PC-3 (cell line): ENCODE measurements around the gene ACER2. TPM values are rescaled to one million over a fixed set of nuclear protein-coding genes. Genes with fewer than 3 reads are reported as not detected.
A peak's percentile ranks its signal among the peaks of the same experiment; 100 is the strongest.

Experiments
- ATAC-seq: fragments of 200-7000 bp; cut with Tn5 transposase; 2 replicates; pipeline ENCODE4 v1.9.1; 2020; ENCODE audit warnings: mild to moderate bottlenecking, moderate library complexity
- BruUV-seq: library from RNA; stranded (reverse); fragments of 400-500 nt; replicated peaks from 2 replicates; lab custom pipeline; 2021; lab: Mats Ljungman, UMichigan
- CTCF ChIA-PET: fragments of 300-600 bp; sonication (Branson Sonifier 250); formaldehyde crosslinking; loops from one replicate; lab custom pipeline; 2022; ENCODE audit warnings: antibody characterized with exemption; lab: Charles Lee
- POLR2A ChIA-PET: fragments of 300-600 bp; sonication (Branson Sonifier 250); formaldehyde crosslinking; loops from one replicate; lab custom pipeline; 2022; ENCODE audit warnings: antibody characterized with exemption; ENCODE audit not compliant: unreplicated experiment; lab: Charles Lee
- DNase-seq: peaks from one replicate; pipeline ENCODE4 v3.0.0-alpha.2; 2015
- H2AFZ ChIP-seq: fragments of 300-600 bp; sonication (generic); 2 replicates; pipeline ENCODE4 v1.6.0; 2016; ENCODE audit warnings: antibody characterized with exemption, low read length
- H3F3A ChIP-seq: fragments of 300-600 bp; sonication (generic); one replicate; pipeline ENCODE4 v1.6.0; 2017; ENCODE audit warnings: antibody characterized with exemption, low read length, control low read depth, mild to moderate bottlenecking; ENCODE audit not compliant: unreplicated experiment
- H3K27ac ChIP-seq: fragments of 300-600 bp; sonication (generic); 2 replicates; pipeline ENCODE4 v1.5.1; 2016; ENCODE audit warnings: mild to moderate bottlenecking, low read length
- H3K27me3 ChIP-seq: fragments of 300-600 bp; sonication (generic); 2 replicates; pipeline ENCODE4 v1.6.1; 2016; ENCODE audit warnings: low read length, mixed read lengths
- H3K36me3 ChIP-seq: fragments of 300-600 bp; sonication (generic); 2 replicates; pipeline ENCODE4 v1.6.1; 2016; ENCODE audit warnings: low read depth, mixed run types, low read length, mixed read lengths
- H3K4me1 ChIP-seq: fragments of 300-600 bp; sonication (generic); 2 replicates; pipeline ENCODE4 v1.5.1; 2016; ENCODE audit warnings: low read length; ENCODE audit not compliant: insufficient read depth
- H3K4me2 ChIP-seq: fragments of 300-600 bp; sonication (generic); 2 replicates; pipeline ENCODE4 v1.6.0; 2016; ENCODE audit warnings: low read length
- H3K4me3 ChIP-seq: fragments of 300-600 bp; sonication (generic); 2 replicates; pipeline ENCODE4 v1.5.1; 2016; ENCODE audit warnings: mild to moderate bottlenecking, low read length, mixed read lengths
- H3K79me2 ChIP-seq: fragments of 300-600 bp; sonication (generic); 2 replicates; pipeline ENCODE4 v1.6.1; 2017; ENCODE audit warnings: low read length, mixed read lengths
- H3K9ac ChIP-seq: fragments of 300-600 bp; sonication (generic); 2 replicates; pipeline ENCODE4 v1.6.0; 2016; ENCODE audit warnings: mild to moderate bottlenecking, low read length
- H3K9me2 ChIP-seq: fragments of 300-600 bp; sonication (generic); replicated peaks from 2 replicates; pipeline ENCODE4 v1.6.1; 2016; ENCODE audit warnings: mixed run types, low read length, mixed read lengths
- H3K9me3 ChIP-seq: fragments of 300-600 bp; sonication (generic); 2 replicates; pipeline ENCODE4 v1.6.1; 2016; ENCODE audit warnings: low read length, mixed read lengths
- H4K20me1 ChIP-seq: fragments of 300-600 bp; sonication (generic); 2 replicates; pipeline ENCODE4 v1.6.1; 2016; ENCODE audit warnings: low read length, mixed read lengths
- CTCF ChIP-seq: fragments of 300-600 bp; sonication (generic); conservative IDR thresholded peaks from 2 replicates; pipeline ENCODE4 v1.5.1; 2017; ENCODE audit warnings: antibody characterized with exemption, low read depth, mild to moderate bottlenecking, low read length
- EZH2 ChIP-seq: fragments of 300-600 bp; sonication (generic); IDR thresholded peaks from one replicate; pipeline ENCODE4 v1.6.1; 2017; ENCODE audit warnings: antibody characterized with exemption, mild to moderate bottlenecking, low read length; ENCODE audit not compliant: unreplicated experiment
- EZH2phosphoT487 ChIP-seq: fragments of 300-600 bp; sonication (generic); IDR thresholded peaks from 2 replicates; pipeline ENCODE4 v1.6.1; 2018; ENCODE audit warnings: mild to moderate bottlenecking, antibody characterized with exemption, low read length, borderline replicate concordance
- intact Hi-C: fragments of 100-400 bp; cut with micrococcal nuclease; formaldehyde crosslinking; loops from 2 replicates; pipeline ENCODE4 v1.9.0; 2023
- total RNA-seq: library from RNA; depleted of rRNA; stranded (reverse); fragments of >200 nt; gene quantifications from 2 replicates; pipeline ENCODE4 v1.2.3, GENCODE V29; 2014

The ACER2 gene
- total RNA-seq, 1 experiment from 2014 or later, result 2.4 TPM

GRCh38 chr9:19464061-19464763, 55.4 kb downstream of the ACER2 start:
- H3K4me1 ChIP-seq, result no peaks in the 10 kb centered on the region
- no peaks in the 10 kb centered on the region for H4K20me1 ChIP-seq
- TF ChIP-seq EZH2 (no peak), CTCF (no peak), EZH2phosphoT487 (no peak)
- ChIA-PET CTCF (interaction anchor here (0.5 to 1.0 kb wide), 6 partner anchors 12 to 458 kb away, joined by 3 to 5 read pairs (median 3); no protein-coding TSS in a partner anchor), POLR2A (no interaction called here)
- no peaks in the 10 kb centered on the region for H3K79me2 ChIP-seq
- peak overlapping the region; percentile 74 for H3K4me3 ChIP-seq
- H3K36me3 ChIP-seq, result no peaks in the 10 kb centered on the region
- intact Hi-C loops, result loop anchor here (2.0 kb wide), 1 partner anchor 459 kb away; no protein-coding TSS in a partner anchor
- no peak overlapping the region for H3K27ac ChIP-seq
- BruUV-seq, result no TSS peak
- ATAC-seq (no peak), DNase-seq (no peak)
- no peaks in the 10 kb centered on the region for H3K27me3 ChIP-seq
- H3K9ac ChIP-seq, result no peak overlapping the region
- no peaks in the 10 kb centered on the region for H3F3A ChIP-seq
- H3K9me2 ChIP-seq, result no peaks in the 10 kb centered on the region
- peak overlapping the region; percentile 92 for H2AFZ ChIP-seq
- no peaks in the 10 kb centered on the region for H3K9me3 ChIP-seq
- peak overlapping the region; percentile 84 for H3K4me2 ChIP-seq

GRCh38 chr9:19464764-19465585, 56.2 kb downstream of the ACER2 start:
- H3K36me3 ChIP-seq, result no peaks in the 10 kb centered on the region
- H2AFZ ChIP-seq, result peak overlapping the region; percentile 92
- H3K79me2 ChIP-seq, result no peaks in the 10 kb centered on the region
- no peak overlapping the region for H3K9ac ChIP-seq
- H3K27me3 ChIP-seq, result no peaks in the 10 kb centered on the region
- no peaks in the 10 kb centered on the region for H3F3A ChIP-seq
- no peaks in the 10 kb centered on the region for H4K20me1 ChIP-seq
- BruUV-seq, result no TSS peak
- ATAC-seq, result peak; percentile 96
- CTCF ChIA-PET, result interaction anchor here (0.5 to 1.0 kb wide), 10 partner anchors 11 to 1055 kb away, joined by 3 to 5 read pairs (median 4); no protein-coding TSS in a partner anchor
- peak; percentile 67 for DNase-seq
- H3K4me2 ChIP-seq, result peak overlapping the region; percentile 84
- no peaks in the 10 kb centered on the region for H3K9me3 ChIP-seq
- POLR2A ChIA-PET, result no interaction called here
- H3K27ac ChIP-seq, result no peak overlapping the region
- TF ChIP-seq EZH2phosphoT487 (no peak), EZH2 (no peak), CTCF (peak; percentile 72)
- intact Hi-C loops, result loop anchor here (2.0 to 5.0 kb wide), 2 partner anchors 177 to 458 kb away; no protein-coding TSS in a partner anchor
- no peaks in the 10 kb centered on the region for H3K9me2 ChIP-seq
- H3K4me3 ChIP-seq, result peak overlapping the region; percentile 74
- no peaks in the 10 kb centered on the region for H3K4me1 ChIP-seq
